HepG2 (cell line): ENCODE results near the gene HPS3. TPM values are rescaled to one million over a fixed set of nuclear protein-coding genes. Genes with fewer than 3 reads are reported as not detected.
A peak's percentile ranks its signal among the peaks of the same experiment; 100 is the strongest.

Experiments used
- CCDC6 ChIP-seq: sonication (generic); formaldehyde crosslinking; IDR thresholded peaks from 2 replicates; pipeline ENCODE4 v1.8.1; 2022; ENCODE audit warnings: mild to moderate bottlenecking, missing genetic modification reagents, moderate library complexity
- CHCHD3 ChIP-seq: sonication (generic); formaldehyde crosslinking; IDR thresholded peaks from 2 replicates; pipeline ENCODE4 v1.8.0; 2022; ENCODE audit warnings: mild to moderate bottlenecking, missing genetic modification reagents, moderate library complexity
- ELK4 ChIP-seq: sonication (generic); formaldehyde crosslinking; IDR thresholded peaks from 2 replicates; pipeline ENCODE4 v1.9.0; 2021; ENCODE audit warnings: missing genetic modification reagents, borderline replicate concordance
- GATAD2A ChIP-seq: IDR thresholded peaks from 2 replicates; pipeline ENCODE4 v1.6.1; 2016
- GPBP1L1 ChIP-seq: sonication (generic); formaldehyde crosslinking; IDR thresholded peaks from 2 replicates; pipeline ENCODE4 v1.5.0; 2020; ENCODE audit warnings: mild to moderate bottlenecking, missing genetic modification reagents
- HMG20A ChIP-seq: IDR thresholded peaks from 2 replicates; pipeline ENCODE4 v1.6.1; 2016; ENCODE audit warnings: borderline replicate concordance
- KLF12 ChIP-seq: sonication (generic); formaldehyde crosslinking; IDR thresholded peaks from 2 replicates; pipeline ENCODE4 v1.4.0; 2020; ENCODE audit warnings: missing genetic modification reagents, borderline replicate concordance
- MTA3 ChIP-seq: sonication (generic); formaldehyde crosslinking; IDR thresholded peaks from 2 replicates; pipeline ENCODE4 v1.4.0; 2020; ENCODE audit warnings: missing genetic modification reagents
- NR2F1 ChIP-seq, 2 experiments: fragments of 450-650 bp in 1 of 2; formaldehyde crosslinking in 1 of 2; IDR thresholded peaks; 2 replicates each; pipeline versions ENCODE4 v1.5.0 to v1.6.1; 2016 to 2020; ENCODE audit warnings: mild to moderate bottlenecking in 1 of 2, missing compliant biosample characterization in 1 of 2, missing genetic modification reagents in 1 of 2, moderate library complexity in 1 of 2
- SAP130 ChIP-seq: IDR thresholded peaks from 2 replicates; pipeline ENCODE4 v1.6.1; 2016; ENCODE audit warnings: low read depth
- SNAI1 ChIP-seq: sonication (generic); formaldehyde crosslinking; IDR thresholded peaks from 2 replicates; pipeline ENCODE4 v1.5.0; 2020; ENCODE audit warnings: mild to moderate bottlenecking, missing genetic modification reagents, borderline replicate concordance
- SPEN ChIP-seq: sonication (generic); formaldehyde crosslinking; IDR thresholded peaks from 2 replicates; pipeline ENCODE4 v1.5.1; 2020; ENCODE audit warnings: low read depth, mild to moderate bottlenecking, missing genetic modification reagents
- TFDP1 ChIP-seq: IDR thresholded peaks from 2 replicates; pipeline ENCODE4 v1.6.1; 2016; ENCODE audit warnings: missing compliant biosample characterization, missing genetic modification reagents, borderline replicate concordance
- U2AF2 ChIP-seq: fragments of 200-400 bp; formaldehyde crosslinking; IDR thresholded peaks from 2 replicates; pipeline ENCODE4 v1.6.1; 2017; ENCODE audit warnings: low read depth, mild to moderate bottlenecking, low read length
- ZBTB7B ChIP-seq: sonication (generic); formaldehyde crosslinking; IDR thresholded peaks from 2 replicates; pipeline ENCODE4 v1.4.0; 2020; ENCODE audit warnings: missing genetic modification reagents
- ZC3H13 ChIP-seq: sonication (generic); formaldehyde crosslinking; IDR thresholded peaks from 2 replicates; pipeline ENCODE4 v1.8.1; 2023; ENCODE audit warnings: mild to moderate bottlenecking, missing genetic modification reagents, moderate library complexity
- ZKSCAN8 ChIP-seq: IDR thresholded peaks from 2 replicates; pipeline ENCODE4 v1.6.1; 2016; ENCODE audit warnings: borderline replicate concordance, missing genetic modification reagents, missing compliant biosample characterization
- ZNF24 ChIP-seq: fragments of 450-650 bp; IDR thresholded peaks from 2 replicates; pipeline ENCODE4 v1.6.1; 2017; ENCODE audit warnings: antibody characterized with exemption, mild to moderate bottlenecking
- ZNF446 ChIP-seq: sonication (generic); formaldehyde crosslinking; IDR thresholded peaks from 2 replicates; pipeline ENCODE4 v1.5.0; 2020; ENCODE audit warnings: mild to moderate bottlenecking, missing genetic modification reagents
- ZNF570 ChIP-seq: sonication (generic); formaldehyde crosslinking; IDR thresholded peaks from 2 replicates; pipeline ENCODE4 v1.4.0; 2020; ENCODE audit warnings: mild to moderate bottlenecking, missing genetic modification reagents, borderline replicate concordance
- ZNF780A ChIP-seq: sonication (generic); formaldehyde crosslinking; IDR thresholded peaks from 2 replicates; pipeline ENCODE4 v1.8.0; 2022; ENCODE audit warnings: mild to moderate bottlenecking, missing genetic modification reagents, moderate library complexity
- polyA plus RNA-seq, 8 experiments: library from polyadenylated mRNA; depleted of rRNA in 3 of 8; stranded (reverse) in 7 of 8; unstranded in 1 of 8; fragments of >200 nt; fragmentation: Illumina TruSeq in 4 of 8; extraction: Trizol in 4 of 8; gene quantifications; 2 replicates each; pipeline versions ENCODE4 v1.2.1 to v1.2.3, GENCODE V29; 2011 to 2016; ENCODE audit warnings: low read depth in 4 of 8, missing spikeins in 1 of 8, mixed read lengths in 1 of 8; ENCODE audit not compliant: insufficient read depth in 1 of 8
- total RNA-seq, 5 experiments: library from RNA; depleted of rRNA; stranded (reverse); fragments of >200 nt; fragmentation: Illumina TruSeq; extraction: Trizol; gene quantifications; 2 replicates each; pipeline ENCODE4 v1.2.3, GENCODE V29; 2016; ENCODE audit warnings: low read depth in 1 of 5
- TF ChIP-seq, protein P1 (sequence below): sonication (generic); formaldehyde crosslinking; IDR thresholded peaks from 2 replicates; pipeline ENCODE4 v1.5.1; 2020; ENCODE audit warnings: missing genetic modification reagents, mild to moderate bottlenecking, borderline replicate concordance
- TF ChIP-seq, protein P2 (sequence below): IDR thresholded peaks from 2 replicates; pipeline ENCODE4 v1.6.1; 2016; ENCODE audit warnings: low read depth
- TF ChIP-seq, protein P3 (sequence below): sonication (generic); formaldehyde crosslinking; IDR thresholded peaks from 2 replicates; pipeline ENCODE4 v1.5.1; 2020; ENCODE audit warnings: missing genetic modification reagents, mild to moderate bottlenecking, borderline replicate concordance

The HPS3 gene
- total and polyA plus RNA-seq, 2 of the 13 experiments (the other 11 are each of a cell fraction or from before 2014, with no cell fraction given) = 9.5 to 18.9 TPM

GRCh38 chr3:149214702-149215101 lies 85.3 kb downstream of the HPS3 start (continued):
- peak; percentile 96 for TF ChIP-seq GATAD2A (CRISPR knock-in tag)
- TF ChIP-seq GPBP1L1 (CRISPR knock-in tag) = no peak
- TF ChIP-seq ZBTB7B = peak; percentile 74; the same call in 1 of the 2 replicates
- peak; percentile 80 for TF ChIP-seq HMG20A (CRISPR knock-in tag)
- TF ChIP-seq, protein P1, sequence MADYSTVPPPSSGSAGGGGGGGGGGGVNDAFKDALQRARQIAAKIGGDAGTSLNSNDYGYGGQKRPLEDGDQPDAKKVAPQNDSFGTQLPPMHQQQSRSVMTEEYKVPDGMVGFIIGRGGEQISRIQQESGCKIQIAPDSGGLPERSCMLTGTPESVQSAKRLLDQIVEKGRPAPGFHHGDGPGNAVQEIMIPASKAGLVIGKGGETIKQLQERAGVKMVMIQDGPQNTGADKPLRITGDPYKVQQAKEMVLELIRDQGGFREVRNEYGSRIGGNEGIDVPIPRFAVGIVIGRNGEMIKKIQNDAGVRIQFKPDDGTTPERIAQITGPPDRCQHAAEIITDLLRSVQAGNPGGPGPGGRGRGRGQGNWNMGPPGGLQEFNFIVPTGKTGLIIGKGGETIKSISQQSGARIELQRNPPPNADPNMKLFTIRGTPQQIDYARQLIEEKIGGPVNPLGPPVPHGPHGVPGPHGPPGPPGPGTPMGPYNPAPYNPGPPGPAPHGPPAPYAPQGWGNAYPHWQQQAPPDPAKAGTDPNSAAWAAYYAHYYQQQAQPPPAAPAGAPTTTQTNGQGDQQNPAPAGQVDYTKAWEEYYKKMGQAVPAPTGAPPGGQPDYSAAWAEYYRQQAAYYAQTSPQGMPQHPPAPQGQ (CRISPR knock-in tag) = no peak
- TF ChIP-seq TFDP1 (CRISPR knock-in tag) = no peak
- TF ChIP-seq SNAI1 (CRISPR knock-in tag) = no peak
- TF ChIP-seq MTA3 = no peak
- 0 out of 2 replicates have a peak, but pooled peaks have one; percentile 52 for TF ChIP-seq ZKSCAN8 (CRISPR knock-in tag)
- TF ChIP-seq KLF12 = no peak
- TF ChIP-seq ZNF570 (CRISPR knock-in tag) = no peak
- peak; percentile 61; the same call in 1 of the 2 replicates for TF ChIP-seq CCDC6
- TF ChIP-seq, protein P2, sequence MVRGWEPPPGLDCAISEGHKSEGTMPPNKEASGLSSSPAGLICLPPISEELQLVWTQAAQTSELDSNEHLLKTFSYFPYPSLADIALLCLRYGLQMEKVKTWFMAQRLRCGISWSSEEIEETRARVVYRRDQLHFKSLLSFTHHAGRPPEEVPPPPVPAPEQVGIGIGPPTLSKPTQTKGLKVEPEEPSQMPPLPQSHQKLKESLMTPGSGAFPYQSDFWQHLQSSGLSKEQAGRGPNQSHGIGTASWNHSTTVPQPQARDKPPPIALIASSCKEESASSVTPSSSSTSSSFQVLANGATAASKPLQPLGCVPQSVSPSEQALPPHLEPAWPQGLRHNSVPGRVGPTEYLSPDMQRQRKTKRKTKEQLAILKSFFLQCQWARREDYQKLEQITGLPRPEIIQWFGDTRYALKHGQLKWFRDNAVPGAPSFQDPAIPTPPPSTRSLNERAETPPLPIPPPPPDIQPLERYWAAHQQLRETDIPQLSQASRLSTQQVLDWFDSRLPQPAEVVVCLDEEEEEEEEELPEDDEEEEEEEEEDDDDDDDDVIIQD (CRISPR knock-in tag) = peak; percentile 80
- no peak for TF ChIP-seq ZNF780A (CRISPR knock-in tag)
- no peak for TF ChIP-seq ZNF446
- TF ChIP-seq CHCHD3 (CRISPR knock-in tag) = no peak
- TF ChIP-seq ZC3H13 = no peak
- no peak for TF ChIP-seq ZNF24
- 0 out of 4 replicates have a peak, but pooled peaks have one; percentile 12 to 35 for TF ChIP-seq NR2F1 (CRISPR knock-in tag; IDR thresholded peaks at IDR 0.05)
- peak; percentile 81 for TF ChIP-seq SAP130 (CRISPR knock-in tag)
- peak; percentile 74; the same call in 1 of the 2 replicates for TF ChIP-seq SPEN (CRISPR knock-in tag)
- TF ChIP-seq U2AF2 = no peak
- TF ChIP-seq ELK4 (CRISPR knock-in tag) = no peak
- TF ChIP-seq, protein P3, sequence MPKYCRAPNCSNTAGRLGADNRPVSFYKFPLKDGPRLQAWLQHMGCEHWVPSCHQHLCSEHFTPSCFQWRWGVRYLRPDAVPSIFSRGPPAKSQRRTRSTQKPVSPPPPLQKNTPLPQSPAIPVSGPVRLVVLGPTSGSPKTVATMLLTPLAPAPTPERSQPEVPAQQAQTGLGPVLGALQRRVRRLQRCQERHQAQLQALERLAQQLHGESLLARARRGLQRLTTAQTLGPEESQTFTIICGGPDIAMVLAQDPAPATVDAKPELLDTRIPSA (CRISPR knock-in tag) = no peak
